ENCODE measurements around the gene OPN3.

Gene OPN3

DNA sequence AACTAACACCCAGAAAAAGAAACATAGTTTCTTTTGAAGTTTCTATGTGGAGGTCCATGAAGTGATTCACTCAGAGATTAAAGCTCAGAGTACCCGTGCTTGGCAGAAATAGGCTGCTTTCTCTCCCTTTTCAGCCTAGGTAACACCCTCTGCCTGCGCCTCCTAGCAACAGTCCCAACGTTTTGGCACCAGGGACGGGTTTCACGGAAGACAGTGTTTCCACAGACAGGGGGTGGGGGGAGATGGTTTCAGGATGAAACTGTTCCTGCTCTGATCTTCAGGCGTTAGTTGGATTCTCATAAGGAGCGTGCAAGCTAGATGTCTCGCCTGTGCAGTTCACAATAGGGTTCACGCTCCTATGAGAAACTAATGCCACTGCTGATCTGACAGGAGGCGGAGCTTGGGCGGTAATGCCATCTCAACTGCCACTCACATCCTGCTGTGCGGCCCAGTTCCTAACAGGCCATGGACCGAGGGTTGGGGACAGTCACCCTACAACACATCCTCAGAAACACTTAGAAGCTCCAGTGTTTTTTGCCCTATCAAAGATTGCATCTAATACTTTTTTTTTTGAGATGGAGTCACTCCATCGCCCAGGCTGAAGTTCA is 53.2 kb downstream of the OPN3 start:
- DNase-seq = no peak

DNA sequence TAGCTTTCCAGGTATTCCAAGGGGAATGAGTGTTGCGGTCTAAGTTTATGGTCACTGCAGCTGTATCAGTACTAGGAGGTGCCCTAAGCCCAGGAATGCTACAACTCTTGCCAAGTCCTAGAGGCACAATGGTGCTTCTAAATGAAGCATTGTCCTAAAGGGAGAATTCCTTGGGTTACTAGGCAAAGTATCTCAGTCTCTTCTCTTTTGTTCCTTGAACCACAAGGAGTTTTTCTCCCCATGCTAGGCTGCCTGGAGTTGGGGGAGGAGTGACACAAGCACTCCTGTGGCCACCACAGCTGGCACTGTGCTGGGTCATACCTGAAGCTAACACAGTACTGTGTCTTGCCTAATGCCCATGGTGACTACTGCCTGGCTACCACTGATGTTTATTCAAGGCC is 57.2 kb downstream of the OPN3 start:
- no peak for DNase-seq

DNA sequence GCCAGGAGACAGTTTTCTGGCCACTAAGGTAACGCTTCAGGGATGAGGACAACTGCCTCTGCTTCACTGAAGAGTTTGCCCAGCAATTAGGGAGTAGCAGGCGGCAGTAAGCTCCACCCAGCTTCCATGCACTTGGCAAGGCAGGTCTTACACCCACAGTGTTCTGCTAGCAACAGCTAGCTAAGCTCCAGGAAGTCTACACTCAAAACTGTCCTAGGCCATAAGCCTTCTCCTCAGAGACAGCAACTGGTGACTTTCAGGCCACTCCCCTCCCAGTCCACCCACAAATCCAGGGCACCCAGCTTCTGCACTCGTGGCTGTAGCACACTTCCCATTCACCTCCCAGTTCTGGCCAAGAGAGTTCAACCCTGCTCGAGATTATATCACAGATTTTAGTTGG is 60.7 kb downstream of the OPN3 start:
- no peak for DNase-seq

DNA sequence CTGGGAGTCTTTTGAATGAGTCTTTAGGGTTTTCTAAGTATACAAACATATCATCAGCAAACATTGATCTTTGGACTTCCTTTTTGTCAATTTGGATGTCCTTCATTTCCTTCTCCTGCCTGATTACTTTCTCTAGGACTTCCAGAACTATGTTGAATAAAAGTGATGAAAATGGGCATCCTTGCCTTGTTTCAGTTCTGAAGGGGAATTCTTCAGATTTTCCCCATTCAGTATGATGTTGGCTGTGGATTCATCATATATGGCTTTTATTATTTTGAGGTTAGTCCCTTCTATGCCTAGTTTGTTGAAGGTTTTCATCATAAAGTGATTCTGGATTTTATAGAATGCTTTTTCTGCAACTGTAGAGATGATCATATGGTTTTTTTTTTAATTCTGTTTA is 66.0 kb downstream of the OPN3 start:
- DNase-seq = no peak

DNA sequence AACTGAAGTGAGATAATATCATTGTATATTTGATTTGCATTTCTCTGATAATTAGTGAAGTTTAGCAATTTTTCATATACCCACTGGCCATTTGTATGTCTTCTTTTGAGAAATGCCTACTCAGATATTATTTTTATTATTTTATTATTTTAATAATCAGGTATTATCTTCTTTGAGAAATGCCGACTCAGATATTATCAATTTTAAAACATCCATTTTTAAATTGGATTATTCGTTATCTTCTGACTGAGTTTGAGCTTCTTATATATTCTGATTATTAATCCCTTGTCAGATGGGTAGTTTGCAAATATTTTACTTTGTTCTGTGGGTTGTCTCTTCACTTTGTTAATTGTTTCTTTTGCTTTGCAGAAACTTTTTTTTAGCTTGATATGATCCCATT is 70.3 kb downstream of the OPN3 start:
- DNase-seq = no peak

DNA sequence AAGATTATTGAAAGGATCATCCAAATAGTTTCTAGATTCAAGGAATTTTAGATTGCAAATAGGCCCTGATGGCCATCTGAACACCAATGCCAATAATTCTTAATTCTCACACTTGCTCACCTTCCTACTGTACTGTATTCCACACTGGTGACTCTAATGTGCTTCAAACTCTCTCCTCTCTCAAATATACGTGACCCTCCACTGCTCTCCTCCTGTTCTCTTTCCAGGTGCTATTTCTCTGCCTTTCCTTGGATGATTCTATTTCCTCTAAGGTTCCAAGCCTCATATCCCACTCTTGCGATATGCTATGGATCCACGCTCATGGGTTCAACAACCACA is 79.4 kb downstream of the OPN3 start:
- DNase-seq = no peak

DNA sequence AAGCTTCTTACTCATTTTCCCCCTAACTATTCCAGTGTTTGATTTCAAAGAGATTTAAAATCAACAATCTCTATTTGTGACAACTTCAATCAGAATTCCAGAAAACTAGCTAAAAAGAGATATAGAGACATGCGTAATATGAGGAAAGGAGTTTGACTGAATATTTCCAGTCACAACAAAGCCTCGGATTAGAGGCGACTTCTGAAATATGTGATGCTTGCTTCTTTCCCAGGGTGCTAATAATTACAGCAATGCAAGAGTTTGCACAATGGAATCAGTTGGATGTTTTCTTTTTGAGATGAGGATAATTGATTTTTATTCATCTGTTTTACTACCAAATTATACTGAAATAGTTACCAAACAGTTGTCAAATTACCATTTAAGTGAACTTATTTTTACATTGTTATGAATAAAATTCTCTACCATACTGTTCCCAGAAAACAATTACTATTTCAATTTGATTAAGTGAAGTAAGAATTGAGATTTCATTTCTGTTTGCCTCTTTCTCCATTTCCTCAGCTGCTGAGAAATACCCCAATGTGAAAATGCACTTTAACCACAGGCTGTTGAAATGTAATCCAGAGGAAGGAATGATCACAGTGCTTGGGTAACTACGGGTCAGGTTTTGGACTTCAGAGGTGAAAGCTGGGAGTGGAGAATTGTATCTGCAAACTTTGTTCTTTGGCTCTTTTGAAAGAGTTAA is 79.9 kb downstream of the OPN3 start:
- peak; percentile 81 to 84 for DNase-seq

DNA sequence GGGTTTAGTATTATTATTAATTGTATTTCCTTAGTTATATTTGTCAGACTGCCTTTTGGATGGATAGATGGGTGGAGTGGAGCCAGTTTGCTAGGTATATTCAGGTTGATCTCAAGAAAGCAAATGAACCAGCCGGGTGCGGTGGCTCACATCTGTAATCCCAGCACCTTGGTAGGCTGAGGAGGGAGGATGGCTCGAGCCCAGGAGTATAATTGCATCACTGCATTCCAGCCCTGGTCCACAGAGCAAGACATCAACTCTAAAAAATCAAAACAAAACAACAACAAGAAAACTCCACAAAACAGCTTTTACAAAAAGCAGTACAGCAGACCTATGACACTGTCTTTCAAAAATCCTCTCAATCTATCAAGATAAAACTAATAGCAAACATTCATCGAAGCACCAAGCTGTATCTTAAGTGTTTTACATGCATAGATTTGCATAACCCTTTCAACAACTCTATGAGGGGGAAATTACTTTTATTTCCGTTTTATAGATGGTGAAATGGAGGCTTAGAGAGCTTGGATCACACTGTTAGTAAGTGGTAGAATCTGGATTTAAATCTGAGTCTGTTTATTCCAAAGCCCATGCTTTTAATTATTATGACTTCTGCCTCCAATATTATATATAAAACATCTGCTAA is 82.5 kb downstream of the OPN3 start:
- DNase-seq = no peak

DNA sequence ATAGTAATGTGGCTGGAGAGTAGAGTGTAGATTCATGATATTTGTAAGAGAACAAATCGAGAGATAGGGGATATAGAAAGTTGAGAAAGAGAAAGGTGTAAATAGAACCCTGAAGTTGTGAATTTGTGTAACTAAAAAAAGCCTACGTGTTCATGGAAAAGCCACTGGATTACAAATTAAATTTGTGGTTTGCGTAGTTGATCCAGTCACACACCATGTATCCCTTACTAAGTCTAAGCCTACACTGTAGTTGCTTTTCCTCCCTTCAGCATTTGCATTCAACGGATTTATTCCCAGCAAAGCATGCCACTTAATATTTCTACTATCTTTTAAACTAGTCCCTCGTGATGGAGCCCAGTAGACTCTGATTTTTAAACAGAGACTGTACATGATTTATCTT is 83.1 kb downstream of the OPN3 start:
- DNase-seq = no peak

DNA sequence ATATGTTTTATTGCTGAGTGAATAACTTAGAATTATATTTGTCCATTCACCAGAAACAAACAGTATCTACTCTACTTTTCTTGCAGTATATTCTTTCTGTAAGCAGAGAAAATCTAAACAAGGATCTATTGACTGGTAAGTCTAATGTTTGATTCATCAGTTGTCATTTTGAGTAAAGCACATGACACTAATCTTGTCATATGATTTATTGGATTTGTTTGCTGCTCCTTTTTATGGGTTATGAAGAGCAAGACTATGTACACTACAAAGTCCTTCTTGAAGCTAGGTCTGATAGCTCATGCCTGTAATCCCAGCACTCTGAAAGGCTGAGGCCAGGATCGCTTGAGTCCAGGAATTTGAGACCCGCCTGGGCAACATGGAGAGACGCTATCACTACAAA is 84.6 kb downstream of the OPN3 start:
- no peak for DNase-seq

DNA sequence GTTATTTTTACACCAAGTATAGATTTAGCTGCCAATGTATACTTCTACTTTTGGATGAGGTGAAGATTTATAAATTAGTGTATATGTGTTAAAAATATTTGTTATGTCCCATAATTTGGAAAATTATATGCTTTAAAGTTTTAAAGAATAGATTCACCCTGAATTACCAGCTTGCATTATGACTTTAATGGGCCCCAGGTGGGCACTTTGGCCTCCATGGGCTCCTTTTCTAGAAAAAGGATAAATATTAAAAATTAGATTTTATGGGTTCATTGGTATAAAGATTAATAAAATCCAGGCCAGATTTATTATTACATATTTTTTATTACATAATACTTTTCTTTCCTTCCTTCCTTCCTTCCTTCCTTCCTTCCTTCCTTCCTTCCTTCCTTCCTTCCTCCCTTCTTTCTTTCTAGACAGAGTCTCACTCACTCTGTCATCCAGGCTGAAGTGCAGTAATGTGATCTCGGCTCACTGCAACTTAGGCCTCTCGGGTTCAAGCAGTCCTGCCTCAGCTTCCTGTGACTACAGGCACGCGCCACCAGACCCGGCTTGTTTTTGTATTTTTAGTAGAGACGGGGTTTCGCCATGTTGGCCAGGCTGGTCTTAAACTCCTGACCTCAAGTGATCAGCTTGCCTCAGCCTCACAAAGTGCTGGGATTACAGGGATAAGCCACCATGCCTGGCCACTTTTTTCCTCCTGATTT is 86.1 kb downstream of the OPN3 start:
- DNase-seq = no peak

DNA sequence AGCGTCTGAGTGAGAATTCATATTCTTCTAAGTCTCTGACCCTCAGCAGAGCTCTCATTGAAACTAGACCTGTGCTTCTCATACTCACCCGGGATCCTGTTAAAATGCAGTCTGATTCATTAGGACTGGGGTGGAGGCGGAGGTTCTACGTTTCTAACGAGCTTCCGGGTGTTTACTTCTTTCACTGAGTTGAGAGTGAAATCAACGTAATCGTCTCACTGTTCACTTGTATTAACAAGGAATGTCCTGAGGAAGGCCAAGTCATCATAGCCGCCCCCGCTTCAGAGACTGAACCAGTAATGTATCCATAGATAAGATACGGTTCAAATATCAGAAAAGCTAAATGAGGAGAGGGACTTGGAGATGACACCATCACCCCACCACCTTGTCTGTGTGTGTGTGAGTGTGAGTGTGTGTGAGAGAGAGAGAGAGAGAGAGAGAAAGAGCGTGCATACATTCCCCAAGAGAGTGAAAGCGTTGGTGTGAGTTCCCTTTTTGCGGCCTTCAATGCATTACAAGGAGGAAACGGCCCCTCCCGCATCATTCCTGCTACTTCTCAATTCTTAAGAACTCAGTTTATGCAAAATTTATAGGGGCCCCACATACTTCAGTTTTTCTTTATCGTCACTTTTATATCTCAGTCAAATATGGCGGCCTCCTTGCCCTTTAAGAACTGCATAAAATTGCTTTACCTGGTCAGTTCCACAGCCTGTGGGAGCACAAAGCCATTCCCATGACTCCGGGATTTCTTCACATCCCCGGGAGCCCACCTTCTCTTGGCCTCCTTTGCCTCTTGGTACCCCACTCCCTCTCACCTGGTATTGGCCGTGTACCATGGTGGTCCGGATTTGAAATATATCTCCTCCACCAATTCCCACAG is 88.2 kb downstream of the OPN3 start:
- peak; percentile 87 to 90 for DNase-seq

DNA sequence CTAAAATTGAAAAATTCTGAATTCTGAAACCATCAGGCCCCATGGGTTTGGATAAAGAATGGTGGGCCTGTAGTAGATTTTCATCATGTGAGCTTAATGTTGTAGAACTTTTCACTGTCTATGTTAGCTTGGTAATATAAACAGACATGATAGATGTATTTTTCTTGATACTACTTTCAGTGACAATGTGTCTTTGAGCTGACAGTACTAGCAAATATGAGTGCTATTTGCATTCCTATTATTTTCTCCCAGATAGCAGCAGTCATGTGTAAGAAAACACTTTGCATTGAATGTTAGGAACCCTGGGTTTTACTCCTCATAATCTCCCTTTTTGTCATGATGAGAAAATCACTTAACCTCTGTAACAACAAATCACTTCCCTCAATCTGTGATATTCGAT is 89.9 kb downstream of the OPN3 start:
- no peak for DNase-seq

DNA sequence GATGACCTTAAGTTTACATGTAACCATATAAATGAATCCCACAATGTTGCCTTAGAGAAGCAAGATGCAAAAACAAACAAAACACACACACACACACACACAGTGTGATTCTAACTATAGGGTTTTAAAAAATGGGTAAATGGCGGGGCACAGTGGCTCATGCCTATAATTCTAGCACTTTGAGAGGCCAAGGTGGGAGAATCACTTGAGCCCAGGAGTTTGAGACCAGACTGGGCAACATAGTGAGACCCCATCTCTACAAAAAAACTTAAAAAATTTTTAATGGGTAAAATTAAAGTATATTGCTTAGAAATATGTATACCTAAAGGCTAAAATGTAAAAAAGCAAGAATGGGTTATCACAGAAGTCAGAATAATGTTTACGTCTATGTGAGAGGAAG is 92.2 kb downstream of the OPN3 start:
- no peak for DNase-seq

Data from AML-193 (cell line).